GM20000 (cell line): Measurements from ENCODE around the gene TMEM187.
"Not testable (repeated sequence)": the region's sequence is repeated elsewhere in the genome, so short reads cannot be mapped to it uniquely, and the experiment has no call there.

Experiments used
- DNase-seq: peaks from one replicate; pipeline ENCODE4 v3.0.0; 2012; ENCODE audit warnings: low spot score
- CTCF ChIP-seq: IDR thresholded peaks from 2 replicates; pipeline ENCODE4 v1.5.1; 2012; ENCODE audit warnings: mild to moderate bottlenecking, control low read depth; ENCODE audit errors: extremely low read depth, missing control alignments

The TMEM187 gene

GRCh38 chrX:153991013-153991580 is 18.5 kb downstream of the TMEM187 start:
- no peak for DNase-seq
- no peak for TF ChIP-seq CTCF

DNA sequence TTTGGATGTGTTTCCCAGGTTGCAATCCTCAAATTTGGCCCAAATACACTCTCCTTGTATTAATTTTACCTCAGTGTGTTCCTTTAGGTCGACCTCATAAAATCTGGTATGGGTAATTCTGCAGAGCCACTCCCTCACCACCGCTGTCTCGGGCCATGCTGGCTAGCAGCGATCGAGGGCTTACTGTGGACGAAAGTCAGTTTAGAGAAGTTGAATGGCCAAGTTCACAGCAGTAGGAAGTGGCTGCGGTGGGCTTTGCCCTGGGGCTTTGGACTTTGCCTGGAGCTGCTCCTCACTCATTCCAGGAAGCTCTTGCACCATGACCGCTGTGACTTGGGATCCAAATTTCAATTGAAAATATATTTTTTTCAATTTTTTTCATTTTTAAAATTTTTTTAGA is 19.6 kb downstream of the TMEM187 start:
- TF ChIP-seq CTCF, result no peak
- no peak for DNase-seq

DNA sequence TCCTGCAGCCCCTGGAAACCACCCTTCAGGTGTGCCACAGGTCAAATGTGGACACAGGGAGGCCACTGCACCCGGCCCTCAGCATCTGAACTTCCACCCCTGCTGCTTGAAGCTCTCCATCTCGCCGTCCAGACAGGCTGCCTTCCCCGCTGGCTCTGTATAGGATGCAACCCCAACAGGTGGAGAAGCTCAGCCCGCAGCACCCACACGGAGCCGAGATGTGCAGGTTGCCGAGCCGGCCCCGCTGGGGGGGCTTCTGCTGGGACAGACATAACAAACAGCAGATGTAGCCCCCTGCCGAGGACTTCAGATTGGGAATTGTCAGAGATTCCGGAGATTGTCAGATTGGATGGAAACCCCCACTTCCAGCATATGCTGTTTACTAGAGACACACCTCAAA is 20.5 kb downstream of the TMEM187 start:
- TF ChIP-seq CTCF, result no peak
- DNase-seq, result no peak

- DNase-seq, result no peak
- TF ChIP-seq CTCF, result no peak
These were observed 21.4 kb downstream of the TMEM187 start for GRCh38 chrX:153993978-153994377.

- DNase-seq, result not testable (repeated sequence)
These were observed 21.8 kb downstream of the TMEM187 start for GRCh38 chrX:153994398-153994797.

- no peak for DNase-seq
- TF ChIP-seq CTCF, result no peak
These were observed 22.9 kb downstream of the TMEM187 start for GRCh38 chrX:153995504-153995903.

GRCh38 chrX:153999359-154000037 is 26.9 kb downstream of the TMEM187 start:
- DNase-seq, result no peak
- TF ChIP-seq CTCF, result no peak

DNA sequence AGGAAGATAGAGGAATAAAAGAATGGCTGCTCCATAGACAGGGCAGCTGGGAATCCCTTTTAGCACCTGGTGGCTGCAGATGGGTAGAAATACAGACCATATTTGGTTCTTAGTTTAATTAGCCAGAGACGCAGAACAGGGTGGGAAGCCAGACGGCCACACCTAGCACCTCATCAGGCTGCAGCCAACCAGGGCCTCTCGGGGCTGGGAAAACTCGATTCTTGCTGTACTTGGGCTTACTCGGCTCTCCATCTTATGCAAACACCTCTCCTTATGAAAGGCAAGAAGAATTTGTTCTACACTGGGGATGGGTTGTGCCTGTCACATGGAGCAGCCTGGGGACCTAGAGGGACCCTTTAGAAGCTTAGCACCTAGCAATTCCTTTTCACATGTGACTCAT is 27.5 kb downstream of the TMEM187 start:
- TF ChIP-seq CTCF, result no peak
- DNase-seq, result no peak
